HepG2 (cell line): Measurements from ENCODE around the gene TFCP2L1. TPM values are rescaled to one million over a fixed set of nuclear protein-coding genes. Genes with fewer than 3 reads are reported as not detected.

ENCODE experiments used
- ATAC-seq: fragments of 200-7000 bp; cut with Tn5 transposase; 3 replicates; pipeline ENCODE4 v1.9.1; 2020; ENCODE audit warnings: mild to moderate bottlenecking, moderate library complexity
- BruUV-seq: library from RNA; stranded (reverse); fragments of 400-500 nt; replicated peaks from 2 replicates; lab custom pipeline; 2021; lab: Mats Ljungman, UMichigan
- CTCF ChIA-PET: fragments of 300-600 bp; formaldehyde crosslinking; extraction: SDS; loops from one replicate; lab custom pipeline; 2021; ENCODE audit warnings: low total read pairs, inconsistent platforms, low intra/inter-chr PET ratio; lab: Yijun Ruan, JAX
- POLR2A ChIA-PET: fragments of 350-600 bp; sonication (Branson Sonifier 250); formaldehyde crosslinking; loops from one replicate; lab custom pipeline; 2020; ENCODE audit warnings: antibody characterized with exemption, inconsistent platforms; lab: Yijun Ruan, JAX
- DNase-seq: peaks from one replicate; pipeline ENCODE4 v3.0.0-alpha.2; 2015; ENCODE audit warnings: low spot score
- FAIRE-seq: peaks from 3 replicates; lab custom pipeline; 2011; peaks lifted over from hg19 to GRCh38; lab: Jason Lieb, UNC
- H2AFZ ChIP-seq: one replicate; pipeline ENCODE4 v1.6.1; 2011; ENCODE audit warnings: low read length, inconsistent platforms
- H3K27ac ChIP-seq: fragments of 300-600 bp; 3 replicates; pipeline ENCODE4 v1.8.0; 2011; ENCODE audit warnings: mixed run types, mild to moderate bottlenecking, mixed read lengths, low read length, inconsistent platforms; ENCODE audit not compliant: insufficient read depth; ENCODE audit errors: extremely low read length
- H3K27me3 ChIP-seq, 2 experiments: fragments of 200-600 bp in 1 of 2; 2 replicates in 1 of 2; 3 replicates in 1 of 2; pipeline versions ENCODE4 v1.6.0 to v1.8.0; 2011; ENCODE audit warnings: low read length in 2 of 2, mild to moderate bottlenecking in 2 of 2, moderate library complexity in 2 of 2, inconsistent platforms in 1 of 2; ENCODE audit not compliant: insufficient read depth in 2 of 2, control insufficient read depth in 1 of 2
- H3K36me3 ChIP-seq, 2 experiments: fragments of 200-600 bp in 1 of 2; replicated peaks in 1 of 2; 2 replicates in 1 of 2; 3 replicates in 1 of 2; pipeline versions ENCODE4 v1.5.1 to v1.8.0; 2011; ENCODE audit warnings: low read length in 2 of 2, inconsistent platforms in 1 of 2; ENCODE audit not compliant: insufficient read depth in 2 of 2, control insufficient read depth in 1 of 2
- H3K4me1 ChIP-seq: 2 replicates; pipeline ENCODE4 v1.5.1; 2012; ENCODE audit warnings: low read length, inconsistent platforms; ENCODE audit not compliant: insufficient read depth
- H3K4me2 ChIP-seq: 2 replicates; pipeline ENCODE4 v1.6.0; 2011; ENCODE audit warnings: low read depth, low read length, inconsistent platforms
- H3K4me3 ChIP-seq, 3 experiments: fragments of 200-600 bp in 1 of 3; sonication (generic), shearing (Covaris generic) in 1 of 3; replicated peaks in 1 of 3; 2 replicates each; pipeline ENCODE4 v1.5.1; 2011 to 2016; ENCODE audit warnings: low read length in 3 of 3, inconsistent platforms in 2 of 3, low read depth in 2 of 3, mild to moderate bottlenecking in 2 of 3, control low read depth in 1 of 3, mixed read lengths in 1 of 3; ENCODE audit not compliant: insufficient read depth in 1 of 3
- H3K79me2 ChIP-seq: one replicate; pipeline ENCODE4 v1.6.1; 2011; ENCODE audit warnings: low read length, inconsistent platforms; ENCODE audit not compliant: insufficient read depth
- H3K9ac ChIP-seq: 2 replicates; pipeline ENCODE4 v1.6.0; 2011; ENCODE audit warnings: mild to moderate bottlenecking, low read depth, low read length, inconsistent platforms; ENCODE audit not compliant: insufficient read depth
- H3K9me3 ChIP-seq: 2 replicates; pipeline ENCODE4 v1.5.1; 2012; ENCODE audit warnings: mild to moderate bottlenecking, low read length
- H4K20me1 ChIP-seq: 2 replicates; pipeline ENCODE4 v1.6.0; 2011; ENCODE audit warnings: inconsistent platforms, mild to moderate bottlenecking, low read length, moderate library complexity; ENCODE audit not compliant: insufficient read depth
- GLI4 ChIP-seq: sonication (generic); formaldehyde crosslinking; IDR thresholded peaks from 2 replicates; pipeline ENCODE4 v1.5.1; 2020; ENCODE audit warnings: missing genetic modification reagents, mild to moderate bottlenecking, moderate library complexity, borderline replicate concordance
- HDAC6 ChIP-seq: fragments of 200-600 bp; sonication (generic); IDR thresholded peaks from 2 replicates; pipeline ENCODE4 v1.7.0; 2017; ENCODE audit warnings: mild to moderate bottlenecking, antibody characterized with exemption, low read length, low read depth
- ISL2 ChIP-seq: sonication (generic); formaldehyde crosslinking; IDR thresholded peaks from 2 replicates; pipeline ENCODE4 v1.5.0; 2020; ENCODE audit warnings: missing genetic modification reagents
- KDM5B ChIP-seq: sonication (generic); formaldehyde crosslinking; IDR thresholded peaks from 2 replicates; pipeline ENCODE4 v1.4.0; 2020; ENCODE audit warnings: missing genetic modification reagents, mild to moderate bottlenecking, borderline replicate concordance
- MEIS1 ChIP-seq: sonication (generic); formaldehyde crosslinking; IDR thresholded peaks from 2 replicates; pipeline ENCODE4 v1.9.0; 2021; ENCODE audit warnings: mild to moderate bottlenecking, missing genetic modification reagents, moderate library complexity, borderline replicate concordance
- MEIS2 ChIP-seq: sonication (generic); formaldehyde crosslinking; IDR thresholded peaks from 2 replicates; pipeline ENCODE4 v1.9.0; 2021; ENCODE audit warnings: mild to moderate bottlenecking, missing genetic modification reagents
- MYNN ChIP-seq: sonication (generic); formaldehyde crosslinking; IDR thresholded peaks from 2 replicates; pipeline ENCODE4 v1.4.0; 2020; ENCODE audit warnings: mild to moderate bottlenecking, low read depth, missing genetic modification reagents
- ZBTB7B ChIP-seq: sonication (generic); formaldehyde crosslinking; IDR thresholded peaks from 2 replicates; pipeline ENCODE4 v1.4.0; 2020; ENCODE audit warnings: missing genetic modification reagents
- ZNF282 ChIP-seq: fragments of 450-650 bp; IDR thresholded peaks from 2 replicates; pipeline ENCODE4 v1.6.1; 2018; ENCODE audit not compliant: partially characterized antibody
- ZNF7 ChIP-seq: IDR thresholded peaks from 2 replicates; pipeline ENCODE4 v1.6.1; 2016; ENCODE audit warnings: missing biosample characterization, missing genetic modification reagents
- ZNF773 ChIP-seq: sonication (generic); formaldehyde crosslinking; IDR thresholded peaks from 2 replicates; pipeline ENCODE4 v1.4.0; 2020; ENCODE audit warnings: missing genetic modification reagents, borderline replicate concordance
- ZSCAN22 ChIP-seq: sonication (generic); formaldehyde crosslinking; IDR thresholded peaks from 2 replicates; pipeline ENCODE4 v1.4.0; 2020; ENCODE audit warnings: mild to moderate bottlenecking, missing genetic modification reagents
- WGBS: methylation state at CpG from one replicate; pipeline ENCODE4 v1.1.6; 2017; ENCODE audit warnings: low lambda C conversion rate; 5-methylcytosine and 5-hydroxymethylcytosine counted together
- in situ Hi-C: cut with HindIII; loops from 2 replicates; pipeline ENCODE4 v1.10.0; 2017; ENCODE audit warnings: low pct_unique_long_range_greater_than_20kb; ENCODE audit not compliant: extremely low pct_ligation_motif_present
- intact Hi-C: fragments of 100-400 bp; cut with micrococcal nuclease; formaldehyde crosslinking; loops from one replicate; pipeline ENCODE4 v1.10.0; 2022; ENCODE audit not compliant: unreplicated experiment
- polyA plus RNA-seq, 8 experiments: library from polyadenylated mRNA; depleted of rRNA in 3 of 8; stranded (reverse) in 7 of 8; unstranded in 1 of 8; fragments of >200 nt; fragmentation: Illumina TruSeq in 4 of 8; extraction: Trizol in 4 of 8; gene quantifications; 2 replicates each; pipeline versions ENCODE4 v1.2.1 to v1.2.3, GENCODE V29; 2011 to 2016; ENCODE audit warnings: low read depth in 4 of 8, missing spikeins in 1 of 8, mixed read lengths in 1 of 8; ENCODE audit not compliant: insufficient read depth in 1 of 8
- total RNA-seq, 5 experiments: library from RNA; depleted of rRNA; stranded (reverse); fragments of >200 nt; fragmentation: Illumina TruSeq; extraction: Trizol; gene quantifications; 2 replicates each; pipeline ENCODE4 v1.2.3, GENCODE V29; 2016; ENCODE audit warnings: low read depth in 1 of 5
- TF ChIP-seq, protein P1 (sequence below): sonication (generic); formaldehyde crosslinking; IDR thresholded peaks from 2 replicates; pipeline ENCODE4 v1.4.0; 2020; ENCODE audit warnings: mild to moderate bottlenecking, low read depth, missing genetic modification reagents
- TF ChIP-seq, protein P2 (sequence below): sonication (generic); formaldehyde crosslinking; IDR thresholded peaks from 2 replicates; pipeline ENCODE4 v1.4.0; 2020; ENCODE audit warnings: missing genetic modification reagents
- TF ChIP-seq, protein P3 (sequence below): sonication (generic); formaldehyde crosslinking; IDR thresholded peaks from 2 replicates; pipeline ENCODE4 v1.5.1; 2020; ENCODE audit warnings: missing genetic modification reagents, mild to moderate bottlenecking, borderline replicate concordance
- TF ChIP-seq, protein P4 (sequence below): sonication (generic); formaldehyde crosslinking; IDR thresholded peaks from 2 replicates; pipeline ENCODE4 v1.4.0; 2020; ENCODE audit warnings: missing genetic modification reagents, mild to moderate bottlenecking, borderline replicate concordance
- TF ChIP-seq, protein P5 (sequence below): sonication (generic); formaldehyde crosslinking; conservative IDR thresholded peaks from 2 replicates; pipeline ENCODE4 v1.4.0; 2020; ENCODE audit warnings: missing genetic modification reagents

The TFCP2L1 gene
- total and polyA plus RNA-seq, 2 of the 13 experiments (the other 11 are each of a cell fraction or from before 2014, with no cell fraction given), result under 0.01 TPM; not detected in 1

DNA sequence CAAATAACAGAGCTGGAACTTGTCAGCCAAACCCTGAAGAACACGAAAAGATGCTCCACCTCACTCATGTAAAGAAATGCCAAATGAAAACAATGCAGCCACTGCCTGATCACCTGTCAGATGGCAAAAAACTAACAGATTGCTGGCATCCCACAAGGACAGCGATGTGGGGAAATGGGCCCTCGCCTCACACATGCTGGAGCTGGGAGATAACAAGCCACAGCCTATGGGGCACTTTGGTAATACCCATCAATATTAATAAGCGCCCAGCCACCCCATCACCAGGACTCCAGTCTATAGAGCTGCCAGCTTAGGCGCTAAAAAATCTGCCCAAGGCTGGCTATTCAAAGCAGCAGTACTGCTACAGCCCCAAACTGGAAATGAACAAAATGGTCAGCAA is 27.0 kb downstream of the TFCP2L1 start:
- Histone ChIP-seq H3K79me2 (no peaks in the 10 kb centered on the region), H2AFZ (no peak overlapping the region), H3K4me3 (no peak overlapping the region), H3K4me2 (no peak overlapping the region), H3K4me1 (no peaks in the 10 kb centered on the region), H4K20me1 (no peaks in the 10 kb centered on the region), H3K9me3 (no peaks in the 10 kb centered on the region), H3K9ac (no peak overlapping the region), H3K27me3 (peaks cover 3 to 43% of the 10 kb centered on the region in 2 experiments), H3K36me3 (no peaks in the 10 kb centered on the region), H3K27ac (no peak overlapping the region)
- FAIRE-seq (no peak), DNase-seq (no peak), ATAC-seq (no peak)
- 5% methylated on average over 5 of the region's 5 CpGs for WGBS
- intact Hi-C loops, result no loop called here
- in situ Hi-C loops, result no loop called here
- ChIA-PET POLR2A (no interaction called here), CTCF (no interaction called here)
- no TSS peak for BruUV-seq
- TF ChIP-seq, protein P1, sequence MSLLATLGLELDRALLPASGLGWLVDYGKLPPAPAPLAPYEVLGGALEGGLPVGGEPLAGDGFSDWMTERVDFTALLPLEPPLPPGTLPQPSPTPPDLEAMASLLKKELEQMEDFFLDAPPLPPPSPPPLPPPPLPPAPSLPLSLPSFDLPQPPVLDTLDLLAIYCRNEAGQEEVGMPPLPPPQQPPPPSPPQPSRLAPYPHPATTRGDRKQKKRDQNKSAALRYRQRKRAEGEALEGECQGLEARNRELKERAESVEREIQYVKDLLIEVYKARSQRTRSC (CRISPR knock-in tag), result no peak
- no peak for TF ChIP-seq ZSCAN22 (CRISPR knock-in tag)
- TF ChIP-seq GLI4 (CRISPR knock-in tag), result no peak
- TF ChIP-seq MEIS1 (CRISPR knock-in tag), result no peak
- TF ChIP-seq MEIS2 (CRISPR knock-in tag), result no peak
- no peak for TF ChIP-seq ZBTB7B
- no peak for TF ChIP-seq ZNF7
- no peak for TF ChIP-seq ISL2 (CRISPR knock-in tag)
- TF ChIP-seq KDM5B, result no peak
- no peak for TF ChIP-seq MYNN (CRISPR knock-in tag)
- TF ChIP-seq, protein P2, sequence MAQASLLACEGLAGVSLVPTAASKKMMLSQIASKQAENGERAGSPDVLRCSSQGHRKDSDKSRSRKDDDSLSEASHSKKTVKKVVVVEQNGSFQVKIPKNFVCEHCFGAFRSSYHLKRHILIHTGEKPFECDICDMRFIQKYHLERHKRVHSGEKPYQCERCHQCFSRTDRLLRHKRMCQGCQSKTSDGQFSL (CRISPR knock-in tag), result no peak
- TF ChIP-seq, protein P3, sequence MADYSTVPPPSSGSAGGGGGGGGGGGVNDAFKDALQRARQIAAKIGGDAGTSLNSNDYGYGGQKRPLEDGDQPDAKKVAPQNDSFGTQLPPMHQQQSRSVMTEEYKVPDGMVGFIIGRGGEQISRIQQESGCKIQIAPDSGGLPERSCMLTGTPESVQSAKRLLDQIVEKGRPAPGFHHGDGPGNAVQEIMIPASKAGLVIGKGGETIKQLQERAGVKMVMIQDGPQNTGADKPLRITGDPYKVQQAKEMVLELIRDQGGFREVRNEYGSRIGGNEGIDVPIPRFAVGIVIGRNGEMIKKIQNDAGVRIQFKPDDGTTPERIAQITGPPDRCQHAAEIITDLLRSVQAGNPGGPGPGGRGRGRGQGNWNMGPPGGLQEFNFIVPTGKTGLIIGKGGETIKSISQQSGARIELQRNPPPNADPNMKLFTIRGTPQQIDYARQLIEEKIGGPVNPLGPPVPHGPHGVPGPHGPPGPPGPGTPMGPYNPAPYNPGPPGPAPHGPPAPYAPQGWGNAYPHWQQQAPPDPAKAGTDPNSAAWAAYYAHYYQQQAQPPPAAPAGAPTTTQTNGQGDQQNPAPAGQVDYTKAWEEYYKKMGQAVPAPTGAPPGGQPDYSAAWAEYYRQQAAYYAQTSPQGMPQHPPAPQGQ (CRISPR knock-in tag), result no peak
- no peak for TF ChIP-seq HDAC6
- TF ChIP-seq ZNF773 (CRISPR knock-in tag), result no peak
- TF ChIP-seq, protein P4, sequence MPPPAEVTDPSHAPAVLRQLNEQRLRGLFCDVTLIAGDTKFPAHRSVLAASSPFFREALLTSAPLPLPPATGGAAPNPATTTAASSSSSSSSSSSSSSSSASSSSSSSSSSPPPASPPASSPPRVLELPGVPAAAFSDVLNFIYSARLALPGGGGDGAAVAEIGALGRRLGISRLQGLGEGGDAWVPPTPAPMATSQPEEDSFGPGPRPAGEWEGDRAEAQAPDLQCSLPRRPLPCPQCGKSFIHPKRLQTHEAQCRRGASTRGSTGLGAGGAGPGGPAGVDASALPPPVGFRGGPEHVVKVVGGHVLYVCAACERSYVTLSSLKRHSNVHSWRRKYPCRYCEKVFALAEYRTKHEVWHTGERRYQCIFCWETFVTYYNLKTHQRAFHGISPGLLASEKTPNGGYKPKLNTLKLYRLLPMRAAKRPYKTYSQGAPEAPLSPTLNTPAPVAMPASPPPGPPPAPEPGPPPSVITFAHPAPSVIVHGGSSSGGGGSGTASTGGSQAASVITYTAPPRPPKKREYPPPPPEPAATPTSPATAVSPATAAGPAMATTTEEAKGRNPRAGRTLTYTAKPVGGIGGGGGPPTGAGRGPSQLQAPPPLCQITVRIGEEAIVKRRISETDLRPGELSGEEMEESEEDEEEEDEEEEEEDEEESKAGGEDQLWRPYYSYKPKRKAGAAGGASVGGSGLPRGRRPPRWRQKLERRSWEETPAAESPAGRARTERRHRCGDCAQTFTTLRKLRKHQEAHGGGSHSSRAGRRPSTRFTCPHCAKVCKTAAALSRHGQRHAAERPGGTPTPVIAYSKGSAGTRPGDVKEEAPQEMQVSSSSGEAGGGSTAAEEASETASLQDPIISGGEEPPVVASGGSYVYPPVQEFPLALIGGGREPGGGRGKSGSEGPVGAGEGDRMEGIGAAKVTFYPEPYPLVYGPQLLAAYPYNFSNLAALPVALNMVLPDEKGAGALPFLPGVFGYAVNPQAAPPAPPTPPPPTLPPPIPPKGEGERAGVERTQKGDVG (CRISPR knock-in tag), result no peak
- TF ChIP-seq, protein P5, sequence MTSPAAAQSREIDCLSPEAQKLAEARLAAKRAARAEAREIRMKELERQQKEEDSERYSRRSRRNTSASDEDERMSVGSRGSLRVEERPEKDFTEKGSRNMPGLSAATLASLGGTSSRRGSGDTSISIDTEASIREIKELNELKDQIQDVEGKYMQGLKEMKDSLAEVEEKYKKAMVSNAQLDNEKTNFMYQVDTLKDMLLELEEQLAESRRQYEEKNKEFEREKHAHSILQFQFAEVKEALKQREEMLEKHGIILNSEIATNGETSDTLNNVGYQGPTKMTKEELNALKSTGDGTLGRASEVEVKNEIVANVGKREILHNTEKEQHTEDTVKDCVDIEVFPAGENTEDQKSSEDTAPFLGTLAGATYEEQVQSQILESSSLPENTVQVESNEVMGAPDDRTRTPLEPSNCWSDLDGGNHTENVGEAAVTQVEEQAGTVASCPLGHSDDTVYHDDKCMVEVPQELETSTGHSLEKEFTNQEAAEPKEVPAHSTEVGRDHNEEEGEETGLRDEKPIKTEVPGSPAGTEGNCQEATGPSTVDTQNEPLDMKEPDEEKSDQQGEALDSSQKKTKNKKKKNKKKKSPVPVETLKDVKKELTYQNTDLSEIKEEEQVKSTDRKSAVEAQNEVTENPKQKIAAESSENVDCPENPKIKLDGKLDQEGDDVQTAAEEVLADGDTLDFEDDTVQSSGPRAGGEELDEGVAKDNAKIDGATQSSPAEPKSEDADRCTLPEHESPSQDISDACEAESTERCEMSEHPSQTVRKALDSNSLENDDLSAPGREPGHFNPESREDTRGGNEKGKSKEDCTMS (CRISPR knock-in tag), result no peak
- no peak for TF ChIP-seq ZNF282
